ENCODE measurements around the gene MRPL43.

- TF ChIP-seq CTCF (IDR thresholded peaks at IDR 0.05) (peak; percentile 82 to 97 (median 90)), POLR2A (IDR thresholded peaks at IDR 0.05) (peak; percentile 38)
Measured at GRCh38 chr10:100997360-100998182, 10.3 kb upstream of the MRPL43 start.

All from right lobe of liver (tissue), 4 donors.